Lower leg skin (tissue), 3 donors: Measurements from ENCODE around the gene TMEM233.

Experiments
- POLR2A ChIP-seq, 2 donors: fragments of 450-650 bp; IDR thresholded peaks; one replicate each; pipeline ENCODE4 v1.6.1; 2016 to 2017; ENCODE audit warnings: antibody characterized with exemption in 2 of 2, mild to moderate bottlenecking in 1 of 2, moderate library complexity in 1 of 2
- TF ChIP-seq, protein P1 (sequence below), 3 donors: fragments of 450-650 bp; IDR thresholded peaks; one replicate each; pipeline ENCODE4 v1.5.1; 2016; ENCODE audit warnings: antibody characterized with exemption in 3 of 3, mild to moderate bottlenecking in 3 of 3, moderate library complexity in 2 of 3

DNA sequence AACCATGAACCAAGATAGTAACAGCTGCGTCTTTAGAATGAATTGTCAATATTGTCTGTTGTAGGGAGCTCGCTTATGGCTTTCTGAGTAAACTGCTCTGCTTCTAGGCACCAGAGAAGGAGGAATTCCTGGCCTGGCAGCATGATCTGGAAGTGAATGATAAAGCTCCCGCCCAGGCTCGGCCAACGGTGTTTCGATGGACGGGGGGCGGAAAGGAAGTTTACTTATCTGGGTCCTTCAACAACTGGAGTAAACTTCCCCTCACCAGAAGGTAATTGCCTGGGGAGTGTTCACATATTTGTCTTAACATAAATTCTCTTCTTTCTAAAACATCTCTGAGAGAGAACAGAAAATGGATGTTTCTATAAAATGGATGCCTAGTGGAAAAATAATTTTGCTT, 78.6 kb downstream of the TMEM233 start:
- TF ChIP-seq, protein P1, sequence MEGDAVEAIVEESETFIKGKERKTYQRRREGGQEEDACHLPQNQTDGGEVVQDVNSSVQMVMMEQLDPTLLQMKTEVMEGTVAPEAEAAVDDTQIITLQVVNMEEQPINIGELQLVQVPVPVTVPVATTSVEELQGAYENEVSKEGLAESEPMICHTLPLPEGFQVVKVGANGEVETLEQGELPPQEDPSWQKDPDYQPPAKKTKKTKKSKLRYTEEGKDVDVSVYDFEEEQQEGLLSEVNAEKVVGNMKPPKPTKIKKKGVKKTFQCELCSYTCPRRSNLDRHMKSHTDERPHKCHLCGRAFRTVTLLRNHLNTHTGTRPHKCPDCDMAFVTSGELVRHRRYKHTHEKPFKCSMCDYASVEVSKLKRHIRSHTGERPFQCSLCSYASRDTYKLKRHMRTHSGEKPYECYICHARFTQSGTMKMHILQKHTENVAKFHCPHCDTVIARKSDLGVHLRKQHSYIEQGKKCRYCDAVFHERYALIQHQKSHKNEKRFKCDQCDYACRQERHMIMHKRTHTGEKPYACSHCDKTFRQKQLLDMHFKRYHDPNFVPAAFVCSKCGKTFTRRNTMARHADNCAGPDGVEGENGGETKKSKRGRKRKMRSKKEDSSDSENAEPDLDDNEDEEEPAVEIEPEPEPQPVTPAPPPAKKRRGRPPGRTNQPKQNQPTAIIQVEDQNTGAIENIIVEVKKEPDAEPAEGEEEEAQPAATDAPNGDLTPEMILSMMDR (IDR thresholded peaks at IDR 0.05) = no peak
- TF ChIP-seq POLR2A (IDR thresholded peaks at IDR 0.05) = no peak
